ENCODE measurements around the gene HTRA2.

HTRA2 gene

DNA sequence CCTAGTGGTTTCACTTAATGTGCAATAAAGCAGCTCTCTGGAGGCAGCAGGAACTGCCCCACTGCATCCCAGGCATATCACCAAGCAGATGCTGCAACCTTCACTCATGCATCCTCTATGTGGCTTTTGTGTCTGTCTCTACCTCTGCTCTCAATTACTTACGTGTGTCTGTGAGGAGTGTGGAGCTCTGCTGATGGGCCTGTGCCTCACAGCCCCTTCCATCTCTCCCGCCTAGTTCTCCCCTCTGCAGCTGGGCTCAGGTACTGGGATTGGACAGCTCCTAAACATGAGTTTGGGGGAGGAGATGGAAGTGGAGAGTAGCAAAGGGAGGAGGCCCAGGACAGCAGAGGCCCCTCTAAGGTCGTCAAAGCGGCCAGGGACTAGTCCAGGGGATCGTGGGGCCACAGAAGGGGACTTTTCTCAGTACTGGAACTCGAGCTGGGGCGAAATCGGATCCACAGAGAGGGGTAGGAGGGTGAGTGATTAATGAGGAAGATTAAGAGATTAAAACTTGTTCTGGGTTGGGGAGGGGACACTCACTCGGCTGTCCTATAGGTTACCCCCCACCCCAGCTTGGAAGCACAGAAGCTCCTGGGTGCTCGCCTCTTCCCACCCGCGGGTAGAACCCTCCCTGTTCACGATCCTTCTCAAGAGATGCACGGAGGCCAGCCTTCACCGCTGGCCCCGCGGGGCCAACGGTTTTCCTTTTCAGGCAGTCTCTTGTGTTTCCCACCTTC, 28.2 kb upstream of the HTRA2 start:
- in situ Hi-C loops (cut with HindIII; ENCODE audit: low sequenced_read_pairs) = no loop called here
- TF ChIP-seq, protein P1, sequence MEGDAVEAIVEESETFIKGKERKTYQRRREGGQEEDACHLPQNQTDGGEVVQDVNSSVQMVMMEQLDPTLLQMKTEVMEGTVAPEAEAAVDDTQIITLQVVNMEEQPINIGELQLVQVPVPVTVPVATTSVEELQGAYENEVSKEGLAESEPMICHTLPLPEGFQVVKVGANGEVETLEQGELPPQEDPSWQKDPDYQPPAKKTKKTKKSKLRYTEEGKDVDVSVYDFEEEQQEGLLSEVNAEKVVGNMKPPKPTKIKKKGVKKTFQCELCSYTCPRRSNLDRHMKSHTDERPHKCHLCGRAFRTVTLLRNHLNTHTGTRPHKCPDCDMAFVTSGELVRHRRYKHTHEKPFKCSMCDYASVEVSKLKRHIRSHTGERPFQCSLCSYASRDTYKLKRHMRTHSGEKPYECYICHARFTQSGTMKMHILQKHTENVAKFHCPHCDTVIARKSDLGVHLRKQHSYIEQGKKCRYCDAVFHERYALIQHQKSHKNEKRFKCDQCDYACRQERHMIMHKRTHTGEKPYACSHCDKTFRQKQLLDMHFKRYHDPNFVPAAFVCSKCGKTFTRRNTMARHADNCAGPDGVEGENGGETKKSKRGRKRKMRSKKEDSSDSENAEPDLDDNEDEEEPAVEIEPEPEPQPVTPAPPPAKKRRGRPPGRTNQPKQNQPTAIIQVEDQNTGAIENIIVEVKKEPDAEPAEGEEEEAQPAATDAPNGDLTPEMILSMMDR (IDR thresholded peaks at IDR 0.05; ENCODE audit: low read depth, low read length) = no peak
- H3K4me3 ChIP-seq (ENCODE audit: low read depth, low read length) = no peak overlapping the region
- no peak for DNase-seq (ENCODE audit: low read depth, low spot score)

GRCh38 chr2:74502147-74502719, 27.5 kb upstream of the HTRA2 start:
- no peak for DNase-seq (ENCODE audit: low read depth, low spot score)
- in situ Hi-C loops (cut with HindIII; ENCODE audit: low sequenced_read_pairs) = no loop called here
- peak overlapping the region; percentile 42 for H3K4me3 ChIP-seq (ENCODE audit: low read depth, low read length)
- TF ChIP-seq, protein P1 (IDR thresholded peaks at IDR 0.05; ENCODE audit: low read depth, low read length) = no peak

- DNase-seq (ENCODE audit: low read depth, low spot score) = peak; percentile 83
- peak overlapping the region; percentile 42 for H3K4me3 ChIP-seq (ENCODE audit: low read depth, low read length)
- in situ Hi-C loops (cut with HindIII; ENCODE audit: low sequenced_read_pairs) = no loop called here
- TF ChIP-seq, protein P1 (IDR thresholded peaks at IDR 0.05; ENCODE audit: low read depth, low read length) = peak; percentile 43
Observed at GRCh38 chr2:74502720-74503505, 26.8 kb upstream of the HTRA2 start.

GRCh38 chr2:74503506-74504475, 25.9 kb upstream of the HTRA2 start:
- no peak for DNase-seq (ENCODE audit: low read depth, low spot score)
- TF ChIP-seq, protein P1 (IDR thresholded peaks at IDR 0.05; ENCODE audit: low read depth, low read length) = no peak
- in situ Hi-C loops (cut with HindIII; ENCODE audit: low sequenced_read_pairs) = no loop called here
- peak overlapping the region; percentile 42 for H3K4me3 ChIP-seq (ENCODE audit: low read depth, low read length)

GRCh38 chr2:74504591-74504990, 25.1 kb upstream of the HTRA2 start:
- in situ Hi-C loops (cut with HindIII; ENCODE audit: low sequenced_read_pairs) = no loop called here
- TF ChIP-seq, protein P1 (IDR thresholded peaks at IDR 0.05; ENCODE audit: low read depth, low read length) = no peak
- no peak for DNase-seq (ENCODE audit: low read depth, low spot score)
- no peak overlapping the region for H3K4me3 ChIP-seq (ENCODE audit: low read depth, low read length)

Measured in astrocyte of the spinal cord (primary cell).